Measurements from ENCODE around the gene SAFB2. TPM values are rescaled to one million over a fixed set of nuclear protein-coding genes. Genes with fewer than 3 reads are reported as not detected.

Gene SAFB2
- total and polyA plus RNA-seq, 9 of the 15 experiments (the other 6 are each of a cell fraction or from before 2014, with no cell fraction given) = 4.5 to 103 (median 47.3) TPM

GRCh38 chr19:5542665-5543064 is 79.9 kb downstream of the SAFB2 start:
- Histone ChIP-seq H3K79me2 (ENCODE audit: control insufficient read depth, insufficient read depth, low read length) (no peaks in the 10 kb centered on the region), H3K9me1 (ENCODE audit: control insufficient read depth, insufficient read depth, low read length) (no peaks in the 10 kb centered on the region), H3K4me3 (no peak overlapping the region), H3K4me2 (ENCODE audit: insufficient read depth, low read length) (no peak overlapping the region), H2AFZ (ENCODE audit: low read depth, low read length) (no peak overlapping the region), H3K4me1 (replicated peaks in 1 of 2; ENCODE audit: control insufficient read depth in 2 of 2, insufficient read depth in 2 of 2, low read length in 2 of 2) (peaks cover 0 to 8% of the 10 kb centered on the region in 2 experiments; a peak in 2 of 5 replicates), H4K20me1 (replicated peaks; ENCODE audit: control insufficient read depth, insufficient read depth, low read length) (no peaks in the 10 kb centered on the region), H3K27me3 (ENCODE audit: control insufficient read depth in 2 of 2, insufficient read depth in 2 of 2, low read length in 2 of 2) (peaks cover 7 to 13% of the 10 kb centered on the region in 2 experiments; a peak in 2 of 5 replicates), H3K36me3 (ENCODE audit: control insufficient read depth, insufficient read depth, low read length) (no peaks in the 10 kb centered on the region), H3K9me3 (replicated peaks; ENCODE audit: control insufficient read depth, insufficient read depth, low read depth, low read length) (no peaks in the 10 kb centered on the region), H3K9ac (ENCODE audit: insufficient read depth in 1 of 2, low read depth in 2 of 2, low read length in 2 of 2) (no peak overlapping the region), H3K27ac (ENCODE audit: extremely low read depth, low read depth, low read length) (no peak overlapping the region)
- POLR2A ChIA-PET = no interaction called here
- DNase-seq (ENCODE audit: extremely low read depth in 1 of 4, low spot score in 3 of 4) (no peak), FAIRE-seq (no peak), ATAC-seq (no peak; the same call in 2 of the 3 replicates)
- WGBS (ENCODE audit: insufficient coverage, low coverage, missing lambda C conversion rate) = 10% methylated on average over 8 of the region's 8 CpGs
- TF ChIP-seq PHF8 (IDR thresholded peaks at IDR 0.05; ENCODE audit: borderline replicate concordance, low read length) (no peak), MXD1 (CRISPR knock-in tag; IDR thresholded peaks at IDR 0.05; ENCODE audit: borderline replicate concordance, poor library complexity, severe bottlenecking) (no peak), GATA2 (CRISPR knock-in tag; IDR thresholded peaks at IDR 0.05) (no peak), MAZ (CRISPR knock-in tag; conservative IDR thresholded peaks at IDR 0.05 in 1 of 2, IDR thresholded peaks at IDR 0.05 in 1 of 2) (no peak), GATAD2B (IDR thresholded peaks at IDR 0.05; ENCODE audit: borderline replicate concordance) (no peak), PPARD (CRISPR knock-in tag; IDR thresholded peaks at IDR 0.05) (no peak), ZNF224 (CRISPR knock-in tag; IDR thresholded peaks at IDR 0.05) (no peak), ZNF217 (CRISPR knock-in tag; IDR thresholded peaks at IDR 0.05) (no peak), ZC3H11A (IDR thresholded peaks at IDR 0.05; ENCODE audit: low read depth, low read length) (no peak), E4F1 (CRISPR knock-in tag; IDR thresholded peaks at IDR 0.05; ENCODE audit: borderline replicate concordance) (no peak), TAL1 (IDR thresholded peaks at IDR 0.05) (no peak), ZNF668 (CRISPR knock-in tag; IDR thresholded peaks at IDR 0.05) (no peak)
- in situ Hi-C loops (cut with MboI) = no loop called here
- CTCF ChIA-PET (ENCODE audit: low intra/inter-chr PET ratio) = no interaction called here
- BruUV-seq (replicated peaks) = no TSS peak
- intact Hi-C loops (cut with micrococcal nuclease) = no loop called here

Data from K562 (cell line).